Ovary (tissue), 1 donor: ENCODE measurements around the gene HPGDS.

Experiments used
- EP300 ChIP-seq: sonication (generic); formaldehyde crosslinking; IDR thresholded peaks from one replicate; pipeline ENCODE4 v1.6.1; 2017; ENCODE audit warnings: antibody characterized with exemption
- POLR2A ChIP-seq: fragments of 450-650 bp; IDR thresholded peaks from one replicate; pipeline ENCODE4 v1.6.1; 2017; ENCODE audit warnings: antibody characterized with exemption, mild to moderate bottlenecking, moderate library complexity

GRCh38 chr4:94262163-94263016 is 80.2 kb downstream of the HPGDS start:
- no peak for TF ChIP-seq EP300
- no peak for TF ChIP-seq POLR2A
